GM21528 (cell line): ENCODE results near the gene CR1.
"Not testable (repeated sequence)": the region's sequence is repeated elsewhere in the genome, so short reads cannot be mapped to it uniquely, and the experiment has no call there.

ENCODE experiments used
- ATAC-seq: cut with Tn5 transposase; IDR thresholded peaks from one replicate; pipeline ENCODE4 v1.9.1; 2021; ENCODE audit warnings: mild to moderate bottlenecking, moderate library complexity; ENCODE audit not compliant: unreplicated experiment, low FRiP score

Gene CR1

DNA sequence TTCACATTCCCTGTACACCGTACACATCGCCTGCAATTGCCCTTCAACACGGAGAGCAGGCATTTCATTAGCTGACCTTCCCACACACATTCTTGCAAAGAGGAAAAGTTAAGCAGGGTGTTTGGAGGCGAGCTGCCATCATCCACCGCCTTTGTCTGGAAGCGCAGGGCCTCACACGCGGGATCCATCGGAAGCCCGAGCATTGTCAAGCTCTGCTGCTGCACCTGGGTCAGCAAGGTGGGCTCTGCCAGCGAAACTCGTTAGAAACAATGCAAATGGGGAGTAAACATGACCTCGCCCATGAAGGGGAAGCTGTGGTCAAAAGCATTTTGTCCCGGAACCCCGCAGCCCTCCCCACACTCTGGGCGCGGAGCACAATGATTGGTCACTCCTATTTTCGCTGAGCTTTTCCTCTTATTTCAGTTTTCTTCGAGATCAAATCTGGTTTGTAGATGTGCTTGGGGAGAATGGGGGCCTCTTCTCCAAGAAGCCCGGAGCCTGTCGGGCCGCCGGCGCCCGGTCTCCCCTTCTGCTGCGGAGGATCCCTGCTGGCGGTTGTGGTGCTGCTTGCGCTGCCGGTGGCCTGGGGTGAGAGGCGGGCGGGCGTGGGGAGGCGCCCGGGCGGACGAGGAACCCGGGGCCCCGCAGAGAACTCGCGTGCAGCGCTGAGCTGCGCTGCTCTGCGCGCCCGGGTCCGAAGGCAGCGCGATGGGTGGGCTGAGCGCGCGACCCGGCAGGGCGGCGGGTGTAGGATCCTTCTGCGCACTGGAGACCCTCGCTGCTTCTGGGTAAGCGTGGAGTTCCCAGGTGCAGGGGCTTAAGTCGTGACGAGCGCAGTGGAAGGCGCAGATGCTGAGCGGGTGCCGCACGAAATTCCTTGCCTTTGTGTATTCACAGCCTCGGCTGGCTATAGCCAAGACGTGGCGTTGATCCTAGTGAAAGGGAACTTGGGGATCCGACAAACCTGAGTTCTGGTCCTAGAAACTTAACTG is at the start of gene CR1:
Gene CR1 (plus strand): TSS at position 357 of the 992 bp plus-strand sequence. CDS start 111 bp downstream, at position 468.
- peak; percentile 59 for ATAC-seq

DNA sequence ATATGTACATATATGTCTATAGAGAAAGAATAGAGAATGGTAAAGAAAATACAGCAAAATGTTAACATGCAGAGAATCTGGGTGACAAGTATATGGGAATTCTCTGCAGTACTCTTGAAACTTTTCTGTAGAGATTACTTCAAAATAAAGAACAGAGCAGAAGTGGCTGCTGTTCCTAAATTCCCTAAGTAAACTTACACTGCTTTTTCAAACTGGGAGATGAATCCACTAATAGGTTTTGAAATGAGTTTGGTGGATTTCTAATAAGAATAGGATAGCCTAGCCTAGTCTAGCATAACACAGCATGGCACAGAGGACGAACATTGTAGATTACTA is 42.3 kb upstream of the CR1 start:
- ATAC-seq, result no peak

DNA sequence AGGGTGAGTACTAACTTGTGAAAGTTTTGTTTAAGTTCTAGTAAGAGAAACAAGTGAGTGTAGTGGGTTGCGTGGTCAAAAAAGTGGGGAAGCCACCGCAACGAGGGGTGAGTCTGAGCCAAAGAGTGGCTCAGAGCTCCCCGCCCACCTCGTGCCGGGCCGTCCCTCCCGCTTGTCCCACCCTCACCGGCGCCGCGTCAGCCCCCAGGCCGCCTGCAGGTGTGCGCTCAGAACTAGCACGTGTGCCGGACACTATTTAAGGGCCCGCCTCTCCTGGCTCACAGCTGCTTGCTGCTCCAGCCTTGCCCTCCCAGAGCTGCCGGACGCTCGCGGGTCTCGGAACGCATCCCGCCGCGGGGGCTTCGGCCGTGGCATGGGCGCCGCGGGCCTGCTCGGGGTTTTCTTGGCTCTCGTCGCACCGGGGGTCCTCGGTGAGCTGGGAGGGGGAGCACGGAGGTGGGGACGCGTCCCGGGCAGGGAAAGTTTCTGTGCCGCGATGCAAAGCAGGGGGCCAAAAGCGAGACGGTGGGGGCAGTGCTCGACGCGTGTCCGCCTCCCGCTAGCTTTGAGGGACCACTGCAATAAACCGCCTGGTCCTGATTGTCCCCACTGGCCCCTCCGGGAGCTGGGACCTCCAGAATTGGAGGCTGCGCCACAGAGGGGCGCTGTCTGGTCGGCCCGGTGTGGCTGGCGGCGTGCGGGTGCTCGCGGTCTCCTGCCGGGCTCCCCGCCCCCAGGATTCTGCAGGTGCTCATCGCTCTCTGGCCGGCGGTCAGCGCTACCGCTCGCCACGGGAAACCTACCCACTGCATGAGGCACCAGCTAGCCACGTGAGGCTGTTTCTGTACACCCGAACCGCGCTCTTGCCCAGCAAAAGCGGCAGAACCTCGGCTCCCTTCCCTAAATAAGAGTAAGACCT is 41.7 kb upstream of the CR1 start, which contains the start of gene CR2:
Gene CR2 (plus strand): TSS at position 283 of the 919 bp plus-strand sequence. CDS start 91 bp downstream, at position 374.
- ATAC-seq, result peak; percentile 83

DNA sequence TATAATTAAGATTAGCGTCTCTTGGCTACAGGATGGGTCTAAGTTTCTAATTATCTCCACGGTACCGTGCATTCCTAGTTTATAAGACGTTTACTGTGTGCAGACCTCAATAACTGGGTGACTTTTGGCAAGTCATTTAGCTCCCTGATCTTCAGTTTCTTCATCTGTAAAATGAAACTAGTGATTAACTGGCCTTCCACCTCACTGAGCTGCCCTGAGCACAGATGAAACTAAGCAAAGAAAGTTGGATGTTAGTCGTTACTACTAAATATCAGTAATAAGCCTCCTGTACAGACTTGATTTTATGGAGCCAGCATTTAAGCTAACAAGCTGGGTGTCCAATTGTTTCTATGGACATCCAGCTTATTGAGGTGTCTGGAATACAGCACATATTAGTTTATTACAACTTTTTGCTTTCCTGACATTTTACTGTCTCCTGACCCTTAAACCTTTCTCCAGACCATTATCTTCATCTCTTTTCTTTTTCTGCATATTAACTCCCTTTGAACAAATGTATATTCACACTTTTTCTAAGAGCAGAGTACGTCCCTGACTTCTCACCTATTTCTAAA is 40.7 kb upstream of the CR1 start:
- ATAC-seq, result no peak

GRCh38 chr1:207458414-207458813 is 37.5 kb upstream of the CR1 start:
- no peak for ATAC-seq

DNA sequence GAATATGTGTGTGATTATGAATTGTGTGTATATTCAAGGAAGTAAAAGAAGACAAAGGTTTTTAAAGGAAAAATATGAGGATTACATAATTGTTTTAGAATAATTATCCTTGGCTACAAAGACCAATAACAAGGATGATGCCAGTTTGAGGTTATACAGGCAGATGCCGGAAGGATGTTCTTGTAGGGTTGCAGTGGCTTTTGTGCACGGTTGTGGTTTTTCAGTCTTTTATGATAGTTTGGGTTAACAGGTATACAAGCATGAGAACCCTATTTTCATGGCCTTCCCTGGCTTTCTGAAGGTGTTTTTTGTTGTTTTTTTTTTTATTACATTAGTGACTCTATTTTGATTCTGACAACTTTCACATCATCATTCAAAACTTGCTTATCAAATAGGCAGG is 36.9 kb upstream of the CR1 start:
- ATAC-seq, result no peak

DNA sequence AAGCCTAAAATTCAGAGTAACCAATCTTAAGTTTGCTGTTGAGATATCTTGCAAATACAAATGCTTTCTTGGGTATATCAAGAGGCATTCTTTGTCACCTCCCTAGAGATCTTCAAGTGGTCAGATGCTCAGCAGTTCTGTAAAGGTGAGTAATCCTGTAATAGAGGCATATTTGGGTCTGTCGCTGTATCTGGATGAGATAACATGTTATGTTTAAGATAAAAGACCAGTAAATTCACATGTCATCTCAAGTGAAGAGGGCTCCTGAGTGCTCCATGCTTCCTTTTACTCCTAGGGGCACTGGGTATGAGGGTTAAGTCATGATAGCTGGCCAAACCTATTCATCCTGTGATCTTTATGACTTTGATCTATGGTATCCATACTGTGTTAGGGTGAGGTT is 34.3 kb upstream of the CR1 start:
- ATAC-seq, result no peak

- no peak for ATAC-seq
Measured at GRCh38 chr1:207462535-207462934, 33.4 kb upstream of the CR1 start.

GRCh38 chr1:207463021-207463420 is 32.9 kb upstream of the CR1 start:
- ATAC-seq, result no peak

GRCh38 chr1:207463571-207463970 is 32.4 kb upstream of the CR1 start:
- ATAC-seq, result no peak

DNA sequence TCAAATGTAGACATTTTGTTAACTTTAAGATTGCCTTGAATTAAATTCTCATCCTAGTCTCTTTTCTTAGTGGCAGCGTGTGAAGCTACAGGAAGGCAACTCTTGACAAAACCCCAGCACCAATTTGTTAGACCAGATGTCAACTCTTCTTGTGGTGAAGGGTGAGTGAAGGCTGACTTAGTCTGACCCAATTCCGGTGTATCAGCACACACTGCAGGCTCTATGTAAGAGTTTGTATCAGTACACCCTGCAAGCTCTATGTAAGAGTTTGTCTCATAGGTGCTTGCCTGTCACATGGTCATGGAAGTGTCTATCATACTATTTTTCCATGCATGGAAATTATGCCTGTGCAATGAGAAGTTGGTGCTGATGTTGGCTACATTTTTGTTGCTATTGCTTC is 25.0 kb upstream of the CR1 start:
- ATAC-seq, result no peak

DNA sequence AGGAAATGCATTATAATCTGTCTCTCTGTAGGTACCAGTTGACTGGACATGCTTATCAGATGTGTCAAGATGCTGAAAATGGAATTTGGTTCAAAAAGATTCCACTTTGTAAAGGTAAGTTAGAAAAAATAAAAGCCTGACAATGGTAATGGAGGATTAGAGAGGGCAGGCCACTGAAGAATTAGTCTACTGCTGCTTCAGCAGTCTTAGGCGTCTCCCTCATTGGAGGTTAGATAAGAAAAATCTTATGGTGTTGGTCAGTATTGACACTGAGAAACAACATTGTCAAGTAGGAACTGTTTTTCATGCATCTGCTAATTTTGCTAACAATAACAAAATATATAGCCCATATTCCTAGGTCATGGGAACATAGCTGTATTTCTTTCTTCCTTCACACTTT is 21.7 kb upstream of the CR1 start:
- no peak for ATAC-seq

DNA sequence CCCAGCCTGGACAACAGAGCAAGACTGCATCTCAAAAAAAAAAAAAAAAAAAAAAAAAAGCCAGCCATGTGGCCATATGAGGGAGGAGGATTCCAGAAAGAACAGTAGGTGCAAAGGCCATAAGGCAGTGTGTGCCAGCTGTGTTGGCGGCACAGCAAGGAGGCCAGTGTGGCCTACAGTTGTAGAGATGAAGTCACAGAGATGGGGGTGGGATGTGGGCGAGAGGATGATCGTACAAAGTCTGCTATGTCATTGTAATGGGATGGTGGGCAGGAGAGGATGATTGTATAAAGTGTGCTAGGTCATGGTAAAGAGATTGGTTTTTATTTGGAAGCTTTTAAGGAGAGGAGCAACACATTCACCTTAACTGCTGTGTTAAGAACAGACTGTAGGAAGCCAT is 9.8 kb upstream of the CR1 start:
- no peak for ATAC-seq

DNA sequence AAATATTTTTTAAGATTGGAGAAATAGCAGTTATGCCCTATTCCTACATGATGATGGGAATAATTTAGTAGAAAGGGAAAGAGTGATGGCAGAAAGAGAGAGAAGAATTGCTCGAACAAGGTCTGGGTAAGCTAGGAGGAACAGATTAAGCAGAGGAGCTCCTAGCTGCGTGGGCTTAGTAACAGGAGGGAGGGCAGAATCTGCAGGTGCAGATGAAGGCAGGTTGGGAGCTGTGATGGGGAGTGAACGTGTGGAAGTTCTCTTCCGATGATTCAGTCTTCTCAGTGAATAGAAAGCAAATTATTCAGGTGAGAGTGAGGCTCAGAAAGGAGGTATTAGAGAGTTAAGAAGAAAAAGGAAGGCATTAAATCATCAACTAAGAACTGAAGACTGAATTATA is 8.3 kb upstream of the CR1 start:
- no peak for ATAC-seq

DNA sequence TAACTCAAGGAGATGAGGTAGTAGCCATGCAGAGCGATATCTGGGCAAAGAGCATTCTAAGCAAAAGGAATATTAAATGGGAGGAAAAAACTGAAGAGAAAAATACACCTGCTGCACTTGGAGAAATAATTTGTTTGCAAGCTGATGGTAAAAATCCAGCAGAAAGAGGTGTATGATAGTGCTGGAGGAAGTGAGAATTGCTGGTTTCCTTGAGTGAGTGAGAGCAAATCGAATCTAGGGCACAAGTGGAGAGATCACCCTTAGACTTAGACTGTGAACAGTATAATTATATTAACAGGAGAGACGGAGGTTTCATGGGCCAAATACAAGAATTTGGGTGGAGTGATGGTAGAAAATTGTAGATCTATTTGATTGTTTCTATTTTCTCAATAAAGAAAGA is 2.7 kb upstream of the CR1 start:
- ATAC-seq, result no peak

DNA sequence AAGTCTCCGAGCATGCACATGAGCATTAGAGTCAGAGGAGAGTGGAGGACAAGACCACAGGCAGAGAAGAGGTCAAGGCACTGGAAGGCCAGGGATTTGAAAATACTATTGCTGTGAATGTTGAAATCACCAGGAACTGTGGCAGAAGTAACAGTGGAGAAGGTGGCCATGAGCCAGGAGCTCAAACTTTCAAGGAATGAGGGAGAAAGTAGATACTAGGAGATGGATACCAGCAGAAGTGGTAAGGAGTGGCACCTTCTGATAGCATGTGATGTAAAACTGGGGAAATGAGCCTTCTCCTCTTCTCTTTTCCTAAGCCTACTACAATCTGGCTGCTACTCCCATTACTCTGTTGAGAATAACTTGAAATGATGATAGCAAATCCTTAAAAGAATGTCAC is 1.8 kb upstream of the CR1 start:
- ATAC-seq, result no peak

- not testable (repeated sequence) for ATAC-seq
Measured at GRCh38 chr1:207495281-207495680, 676 bp upstream of the CR1 start.

DNA sequence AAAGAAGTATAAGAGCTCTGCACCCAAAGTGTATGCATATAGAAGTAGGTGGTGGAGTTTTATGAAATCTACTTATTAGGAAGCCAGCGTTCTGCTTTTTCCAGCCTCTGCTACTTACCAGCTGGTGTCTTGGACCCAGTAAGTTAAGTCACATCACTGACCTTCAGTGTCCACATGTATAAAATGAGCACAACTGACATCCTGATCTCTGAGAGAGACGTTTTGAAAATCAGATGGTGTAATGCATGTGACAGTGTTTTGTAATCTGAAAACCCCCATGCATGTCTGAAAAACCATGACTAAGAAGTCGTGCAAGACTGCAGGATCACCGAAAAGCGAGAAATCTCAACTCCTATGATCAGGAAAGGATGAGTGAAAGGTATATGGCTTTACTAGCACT is 2.0 kb downstream of the CR1 start:
- no peak for ATAC-seq

DNA sequence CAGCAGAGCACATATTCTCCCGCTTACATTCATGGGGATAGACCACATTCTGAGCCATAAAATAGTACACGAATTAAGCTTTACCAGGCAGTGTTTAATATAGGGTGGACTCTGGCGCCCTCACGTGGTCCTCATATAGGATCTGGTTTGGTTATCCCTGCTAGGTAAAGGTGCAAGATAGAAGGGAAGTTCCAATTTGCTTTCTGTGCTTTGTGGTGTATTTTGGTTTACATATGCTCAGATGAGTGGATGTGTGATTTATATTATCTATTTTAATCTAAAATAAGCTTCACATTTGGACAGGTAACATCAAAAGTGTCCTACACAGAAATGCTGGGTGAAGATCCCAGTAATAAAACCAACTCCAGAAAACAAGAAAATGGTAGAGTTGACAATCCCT is 3.6 kb downstream of the CR1 start:
- ATAC-seq, result no peak

- ATAC-seq, result no peak
Measured at GRCh38 chr1:207500306-207500705, 4.3 kb downstream of the CR1 start.

- ATAC-seq, result no peak
Measured at GRCh38 chr1:207501071-207501470, 5.1 kb downstream of the CR1 start.
